GM12891 (cell line): ENCODE results near the gene RAP2B.
"Not testable (repeated sequence)": the region's sequence is repeated elsewhere in the genome, so short reads cannot be mapped to it uniquely, and the experiment has no call there.

Experiments used
- DNase-seq: peaks from one replicate; pipeline ENCODE4 v3.0.0; 2011; ENCODE audit warnings: low spot score; ENCODE audit not compliant: insufficient read length
- FAIRE-seq: peaks from 2 replicates; lab custom pipeline; 2011; peaks lifted over from hg19 to GRCh38; lab: Jason Lieb, UNC
- PAX5 ChIP-seq: IDR thresholded peaks from 2 replicates; pipeline ENCODE4 v1.6.1; 2011; ENCODE audit warnings: low read length, moderate library complexity, mild to moderate bottlenecking; ENCODE audit not compliant: insufficient read depth, severe bottlenecking
- POLR2A ChIP-seq: IDR thresholded peaks from 2 replicates; pipeline ENCODE4 v1.6.1; 2011; ENCODE audit warnings: low read depth, low read length, control low read depth
- POLR2AphosphoS5 ChIP-seq: IDR thresholded peaks from 2 replicates; pipeline ENCODE4 v1.6.1; 2011; ENCODE audit warnings: low read depth, low read length, control low read depth
- POU2F2 ChIP-seq: IDR thresholded peaks from 2 replicates; pipeline ENCODE4 v1.6.1; 2011; ENCODE audit warnings: low read depth, mild to moderate bottlenecking, control low read depth, low read length, moderate library complexity
- SPI1 ChIP-seq: IDR thresholded peaks from 2 replicates; pipeline ENCODE4 v1.6.1; 2011; ENCODE audit warnings: low read depth, low read length, control low read depth
- TAF1 ChIP-seq: IDR thresholded peaks from 2 replicates; pipeline ENCODE4 v1.6.1; 2011; ENCODE audit warnings: low read depth, low read length, control low read depth

RAP2B gene

GRCh38 chr3:153171256-153171655 lies 9.2 kb downstream of the RAP2B start:
- DNase-seq (no peak), FAIRE-seq (no peak)
- TF ChIP-seq SPI1, result no peak
- no peak for TF ChIP-seq TAF1
- TF ChIP-seq POLR2AphosphoS5, result no peak
- TF ChIP-seq POU2F2, result no peak
- no peak for TF ChIP-seq PAX5
- no peak for TF ChIP-seq POLR2A

GRCh38 chr3:153171918-153172317 lies 9.9 kb downstream of the RAP2B start:
- DNase-seq (no peak), FAIRE-seq (no peak)
- TF ChIP-seq TAF1 (no peak), PAX5 (no peak), SPI1 (no peak), POLR2A (no peak), POLR2AphosphoS5 (no peak), POU2F2 (no peak)

DNA sequence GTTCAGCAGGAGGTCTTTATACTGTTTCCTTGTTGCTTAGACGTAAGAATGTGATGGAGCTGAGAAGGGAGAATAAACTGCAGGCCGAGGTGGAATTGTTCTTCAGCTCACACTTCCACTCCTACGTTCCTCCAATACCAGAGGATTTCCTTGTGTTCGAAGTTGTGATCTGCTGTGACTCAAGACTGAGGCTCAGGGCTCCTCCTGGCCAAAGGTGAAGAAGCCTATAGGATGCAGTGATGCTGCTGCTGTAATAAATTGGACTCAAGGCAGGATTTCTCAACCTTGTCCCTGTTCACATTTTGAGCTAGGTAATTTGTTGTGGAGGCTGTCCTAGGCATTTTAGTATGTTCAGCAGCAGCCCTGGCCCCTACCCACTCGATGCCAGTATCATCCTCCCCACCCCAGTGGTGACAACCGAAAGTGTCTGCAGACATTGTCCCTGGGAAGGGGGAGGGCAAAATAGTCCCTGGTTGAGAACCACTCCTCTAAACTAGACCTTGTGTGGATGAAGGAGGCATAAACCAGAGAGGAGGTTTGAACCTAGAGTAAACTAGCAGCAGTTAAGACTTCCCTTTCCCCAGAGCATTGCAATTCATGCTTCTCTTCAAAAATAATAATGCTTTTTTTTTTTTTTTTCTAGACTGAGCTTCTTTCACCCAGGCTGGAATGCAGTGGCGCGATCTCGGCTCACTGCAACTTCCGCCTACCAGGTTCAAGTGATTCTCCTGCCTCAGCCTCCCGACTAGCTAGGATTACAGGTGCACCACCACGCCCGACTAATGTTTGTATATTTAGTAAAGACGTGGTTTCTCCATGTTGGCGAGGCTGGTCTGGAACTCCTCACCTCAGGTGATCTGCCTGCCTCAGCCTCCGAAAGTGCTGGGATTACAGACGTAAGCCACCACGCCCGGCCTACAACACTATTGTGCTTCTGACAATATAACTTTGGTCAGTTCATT lies 11.1 kb downstream of the RAP2B start:
- TF ChIP-seq POLR2A (no peak), TAF1 (no peak), PAX5 (no peak), SPI1 (no peak), POLR2AphosphoS5 (no peak), POU2F2 (no peak)
- DNase-seq, result no peak
- no peak for FAIRE-seq

- no peak for TF ChIP-seq SPI1
- FAIRE-seq (no peak), DNase-seq (no peak)
These were observed 11.9 kb downstream of the RAP2B start for GRCh38 chr3:153173758-153174516.

- no peak for FAIRE-seq
- TF ChIP-seq TAF1 (no peak), PAX5 (no peak), POU2F2 (no peak), SPI1 (no peak), POLR2A (no peak), POLR2AphosphoS5 (no peak)
- DNase-seq, result no peak
These were observed 14.2 kb downstream of the RAP2B start for GRCh38 chr3:153176197-153176596.

DNA sequence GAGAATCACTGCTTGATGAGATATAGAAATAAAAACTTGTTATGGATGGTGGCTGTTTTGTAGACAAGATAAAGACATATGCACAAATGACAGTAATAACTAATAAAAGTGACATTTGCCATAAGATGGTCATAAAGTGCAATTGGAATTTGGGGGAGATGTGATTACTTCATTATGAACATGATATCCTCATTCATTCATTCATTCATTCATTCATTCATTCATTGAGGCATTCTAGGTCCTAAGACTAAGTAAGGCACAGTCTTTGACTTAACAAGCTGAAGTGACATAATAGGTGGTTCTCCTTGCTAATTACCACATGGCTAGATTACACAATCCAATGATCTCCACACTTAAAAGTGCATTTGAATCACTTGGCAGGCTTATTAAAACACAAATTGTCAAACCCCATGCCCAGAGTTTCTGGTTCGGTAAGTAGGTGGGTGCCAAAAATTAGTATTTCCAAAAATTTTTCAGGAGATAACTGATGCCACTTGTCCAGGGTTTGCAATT lies 18.9 kb downstream of the RAP2B start:
- TF ChIP-seq POU2F2, result no peak
- no peak for DNase-seq
- no peak for FAIRE-seq

DNA sequence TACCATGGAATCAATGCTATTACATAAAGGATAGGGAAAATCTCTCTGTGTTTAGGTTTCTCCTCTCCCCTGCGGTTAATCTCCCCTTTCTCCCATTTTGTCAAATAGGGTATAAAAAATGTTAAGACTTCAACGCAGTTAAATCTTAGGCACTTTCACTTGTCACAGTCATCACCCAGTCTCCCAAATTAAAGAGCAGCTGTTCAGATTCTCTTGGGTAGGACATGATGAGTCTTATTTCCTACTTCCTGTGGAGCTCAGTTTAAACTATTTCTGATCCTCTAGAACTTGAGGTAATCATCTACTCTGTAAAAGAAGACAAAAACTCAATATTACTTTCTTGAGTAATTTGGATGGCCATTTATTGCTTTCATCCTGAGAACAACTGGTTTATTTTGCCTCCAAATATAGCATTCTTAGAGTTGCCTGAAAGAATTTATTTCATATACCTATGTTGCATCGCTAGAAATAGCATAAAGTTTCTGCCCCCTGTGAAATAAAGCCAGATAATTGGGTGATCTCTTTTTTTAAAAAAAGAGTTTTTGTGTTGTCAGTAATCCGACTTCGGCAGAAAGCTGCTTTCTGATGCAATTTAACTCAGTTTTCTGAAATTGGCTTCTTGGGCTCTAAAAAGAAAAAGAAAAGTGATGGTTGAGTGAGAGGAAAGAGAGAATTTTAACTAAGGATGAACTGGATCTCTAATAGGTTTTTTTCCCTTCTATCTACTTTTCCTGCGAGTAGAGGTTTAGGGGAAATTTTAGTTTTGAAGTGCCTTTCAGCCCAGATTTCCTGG lies 20.7 kb downstream of the RAP2B start:
- TF ChIP-seq POLR2AphosphoS5 (no peak), TAF1 (no peak), SPI1 (no peak), PAX5 (no peak)
- DNase-seq (no peak), FAIRE-seq (no peak)

GRCh38 chr3:153190923-153191322 lies 28.9 kb downstream of the RAP2B start:
- no peak for TF ChIP-seq PAX5
- DNase-seq (no peak), FAIRE-seq (no peak)

GRCh38 chr3:153192327-153192726 lies 30.3 kb downstream of the RAP2B start:
- TF ChIP-seq POU2F2 (no peak), POLR2A (no peak), SPI1 (no peak), POLR2AphosphoS5 (no peak), PAX5 (no peak), TAF1 (no peak)
- no peak for DNase-seq
- FAIRE-seq, result no peak

- not testable (repeated sequence) for DNase-seq, FAIRE-seq
These were observed 31.9 kb downstream of the RAP2B start for GRCh38 chr3:153193786-153194476.
